Measurements from ENCODE around the gene NSUN7.

The NSUN7 gene

GRCh38 chr4:40825014-40825838, 75.5 kb downstream of the NSUN7 start:
- Histone ChIP-seq H3K9ac (ENCODE audit: low read depth, low read length) (no peak overlapping the region), H3K4me3 (ENCODE audit: low read length) (no peak overlapping the region), H3K9me3 (ENCODE audit: insufficient read depth, low read depth, low read length) (no peaks in the 10 kb centered on the region), H3K27me3 (ENCODE audit: insufficient read depth, low read length) (no peaks in the 10 kb centered on the region), H3K36me3 (ENCODE audit: insufficient read depth, low read depth, low read length) (peaks cover 80% of the 10 kb centered on the region), H3K27ac (ENCODE audit: low read length) (no peak overlapping the region), H3K4me1 (ENCODE audit: insufficient read depth, low read length) (no peaks in the 10 kb centered on the region)

GRCh38 chr4:40826821-40827220, 77.1 kb downstream of the NSUN7 start:
- H3K4me1 ChIP-seq (ENCODE audit: insufficient read depth, low read length): no peaks in the 10 kb centered on the region
- no peaks in the 10 kb centered on the region for H3K27me3 ChIP-seq (ENCODE audit: insufficient read depth, low read length)
- H3K27ac ChIP-seq (ENCODE audit: low read length): no peak overlapping the region
- H3K36me3 ChIP-seq (ENCODE audit: insufficient read depth, low read depth, low read length): peaks cover 67% of the 10 kb centered on the region
- no peak overlapping the region for H3K4me3 ChIP-seq (ENCODE audit: low read length)
- no peak overlapping the region for H3K9ac ChIP-seq (ENCODE audit: low read depth, low read length)
- H3K9me3 ChIP-seq (ENCODE audit: insufficient read depth, low read depth, low read length): no peaks in the 10 kb centered on the region

- H3K27me3 ChIP-seq (ENCODE audit: insufficient read depth, low read length): no peaks in the 10 kb centered on the region
- H3K9ac ChIP-seq (ENCODE audit: low read depth, low read length): no peak overlapping the region
- no peaks in the 10 kb centered on the region for H3K4me1 ChIP-seq (ENCODE audit: insufficient read depth, low read length)
- H3K9me3 ChIP-seq (ENCODE audit: insufficient read depth, low read depth, low read length): no peaks in the 10 kb centered on the region
- H3K36me3 ChIP-seq (ENCODE audit: insufficient read depth, low read depth, low read length): peaks cover 58% of the 10 kb centered on the region
- H3K27ac ChIP-seq (ENCODE audit: low read length): no peak overlapping the region
- H3K4me3 ChIP-seq (ENCODE audit: low read length): no peak overlapping the region
These were observed 78.0 kb downstream of the NSUN7 start for GRCh38 chr4:40827758-40828157.

- Histone ChIP-seq H3K27ac (ENCODE audit: low read length) (no peak overlapping the region), H3K4me3 (ENCODE audit: low read length) (no peak overlapping the region), H3K9me3 (ENCODE audit: insufficient read depth, low read depth, low read length) (no peaks in the 10 kb centered on the region), H3K9ac (ENCODE audit: low read depth, low read length) (no peak overlapping the region), H3K36me3 (ENCODE audit: insufficient read depth, low read depth, low read length) (peaks cover 52% of the 10 kb centered on the region), H3K27me3 (ENCODE audit: insufficient read depth, low read length) (no peaks in the 10 kb centered on the region), H3K4me1 (ENCODE audit: insufficient read depth, low read length) (no peaks in the 10 kb centered on the region)
These were observed 78.9 kb downstream of the NSUN7 start for GRCh38 chr4:40828661-40829060.

- peaks cover 59% of the 10 kb centered on the region for H3K36me3 ChIP-seq (ENCODE audit: insufficient read depth, low read depth, low read length)
- no peak overlapping the region for H3K4me3 ChIP-seq (ENCODE audit: low read length)
- no peaks in the 10 kb centered on the region for H3K4me1 ChIP-seq (ENCODE audit: insufficient read depth, low read length)
- no peaks in the 10 kb centered on the region for H3K9me3 ChIP-seq (ENCODE audit: insufficient read depth, low read depth, low read length)
- no peak overlapping the region for H3K27ac ChIP-seq (ENCODE audit: low read length)
- no peaks in the 10 kb centered on the region for H3K27me3 ChIP-seq (ENCODE audit: insufficient read depth, low read length)
- H3K9ac ChIP-seq (ENCODE audit: low read depth, low read length): no peak overlapping the region
These were observed 79.8 kb downstream of the NSUN7 start for GRCh38 chr4:40829586-40829985.

GRCh38 chr4:40831146-40831907, 81.6 kb downstream of the NSUN7 start:
- Histone ChIP-seq H3K4me3 (ENCODE audit: low read length) (no peak overlapping the region), H3K36me3 (ENCODE audit: insufficient read depth, low read depth, low read length) (peaks cover 44% of the 10 kb centered on the region), H3K27me3 (ENCODE audit: insufficient read depth, low read length) (no peaks in the 10 kb centered on the region), H3K4me1 (ENCODE audit: insufficient read depth, low read length) (no peaks in the 10 kb centered on the region), H3K9me3 (ENCODE audit: insufficient read depth, low read depth, low read length) (no peaks in the 10 kb centered on the region), H3K27ac (ENCODE audit: low read length) (no peak overlapping the region), H3K9ac (ENCODE audit: low read depth, low read length) (no peak overlapping the region)

- Histone ChIP-seq H3K27me3 (ENCODE audit: insufficient read depth, low read length) (no peaks in the 10 kb centered on the region), H3K4me3 (ENCODE audit: low read length) (no peak overlapping the region), H3K9ac (ENCODE audit: low read depth, low read length) (no peak overlapping the region), H3K36me3 (ENCODE audit: insufficient read depth, low read depth, low read length) (peaks cover 41% of the 10 kb centered on the region), H3K4me1 (ENCODE audit: insufficient read depth, low read length) (no peaks in the 10 kb centered on the region), H3K27ac (ENCODE audit: low read length) (no peak overlapping the region), H3K9me3 (ENCODE audit: insufficient read depth, low read depth, low read length) (no peaks in the 10 kb centered on the region)
These were observed 82.4 kb downstream of the NSUN7 start for GRCh38 chr4:40832175-40832574.

GRCh38 chr4:40833212-40833611, 83.5 kb downstream of the NSUN7 start:
- Histone ChIP-seq H3K27me3 (ENCODE audit: insufficient read depth, low read length) (no peaks in the 10 kb centered on the region), H3K9ac (ENCODE audit: low read depth, low read length) (no peak overlapping the region), H3K9me3 (ENCODE audit: insufficient read depth, low read depth, low read length) (no peaks in the 10 kb centered on the region), H3K4me1 (ENCODE audit: insufficient read depth, low read length) (no peaks in the 10 kb centered on the region), H3K4me3 (ENCODE audit: low read length) (no peak overlapping the region), H3K36me3 (ENCODE audit: insufficient read depth, low read depth, low read length) (peaks cover 32% of the 10 kb centered on the region), H3K27ac (ENCODE audit: low read length) (no peak overlapping the region)

- Histone ChIP-seq H3K36me3 (ENCODE audit: insufficient read depth, low read depth, low read length) (peaks cover 22% of the 10 kb centered on the region; the same call in 1 of the 2 replicates), H3K27me3 (ENCODE audit: insufficient read depth, low read length) (no peaks in the 10 kb centered on the region), H3K27ac (ENCODE audit: low read length) (no peak overlapping the region), H3K9me3 (ENCODE audit: insufficient read depth, low read depth, low read length) (no peaks in the 10 kb centered on the region), H3K4me3 (ENCODE audit: low read length) (no peak overlapping the region), H3K4me1 (ENCODE audit: insufficient read depth, low read length) (peaks cover 3% of the 10 kb centered on the region; the same call in 1 of the 2 replicates), H3K9ac (ENCODE audit: low read depth, low read length) (no peak overlapping the region)
These were observed 87.5 kb downstream of the NSUN7 start for GRCh38 chr4:40837094-40837870.

- no peaks in the 10 kb centered on the region for H3K9me3 ChIP-seq (ENCODE audit: insufficient read depth, low read depth, low read length)
- no peak overlapping the region for H3K9ac ChIP-seq (ENCODE audit: low read depth, low read length)
- H3K4me3 ChIP-seq (ENCODE audit: low read length): no peak overlapping the region
- no peaks in the 10 kb centered on the region for H3K27me3 ChIP-seq (ENCODE audit: insufficient read depth, low read length)
- peaks cover 18% of the 10 kb centered on the region; the same call in 1 of the 2 replicates for H3K36me3 ChIP-seq (ENCODE audit: insufficient read depth, low read depth, low read length)
- no peak overlapping the region for H3K27ac ChIP-seq (ENCODE audit: low read length)
- peaks cover 3% of the 10 kb centered on the region; the same call in 1 of the 2 replicates for H3K4me1 ChIP-seq (ENCODE audit: insufficient read depth, low read length)
These were observed 89.0 kb downstream of the NSUN7 start for GRCh38 chr4:40838742-40839141.

GRCh38 chr4:40840255-40840984, 90.7 kb downstream of the NSUN7 start:
- Histone ChIP-seq H3K36me3 (ENCODE audit: insufficient read depth, low read depth, low read length) (peaks cover 8% of the 10 kb centered on the region; the same call in 1 of the 2 replicates), H3K4me1 (ENCODE audit: insufficient read depth, low read length) (peaks cover 3% of the 10 kb centered on the region; the same call in 1 of the 2 replicates), H3K9ac (ENCODE audit: low read depth, low read length) (no peak overlapping the region), H3K27me3 (ENCODE audit: insufficient read depth, low read length) (no peaks in the 10 kb centered on the region), H3K9me3 (ENCODE audit: insufficient read depth, low read depth, low read length) (no peaks in the 10 kb centered on the region), H3K4me3 (ENCODE audit: low read length) (no peak overlapping the region), H3K27ac (ENCODE audit: low read length) (no peak overlapping the region)
